ENCODE results near the gene CPN2.

The CPN2 gene

GRCh38 chr3:194350726-194351071 is 429 bp downstream of the CPN2 start:
- DNase-seq: no peak

- no peak for DNase-seq
Observed at GRCh38 chr3:194348354-194348753, 2.8 kb downstream of the CPN2 start.

- DNase-seq: no peak
Observed at GRCh38 chr3:194346621-194347020, 4.5 kb downstream of the CPN2 start.

- no peak for DNase-seq
Observed at GRCh38 chr3:194346035-194346434, 5.1 kb downstream of the CPN2 start.

- no peak for DNase-seq
Observed at GRCh38 chr3:194344012-194344411, 7.1 kb downstream of the CPN2 start.

- no peak for DNase-seq
Observed at GRCh38 chr3:194343561-194343893, 7.6 kb downstream of the CPN2 start.

GRCh38 chr3:194342861-194343560 is 8.1 kb downstream of the CPN2 start:
- DNase-seq: no peak

- no peak for DNase-seq
Observed at GRCh38 chr3:194340757-194341400, 10.2 kb downstream of the CPN2 start.

- no peak for DNase-seq
Observed at GRCh38 chr3:194339840-194340239, 11.3 kb downstream of the CPN2 start.

GRCh38 chr3:194339356-194339755 is 11.8 kb downstream of the CPN2 start:
- no peak for DNase-seq

- DNase-seq: no peak
Observed at GRCh38 chr3:194337965-194338753, 13.0 kb downstream of the CPN2 start.

- no peak for DNase-seq
Observed at GRCh38 chr3:194336601-194337355, 14.3 kb downstream of the CPN2 start.

GRCh38 chr3:194333981-194334320 is 17.2 kb downstream of the CPN2 start:
- no peak for DNase-seq

GRCh38 chr3:194333212-194333980 is 17.7 kb downstream of the CPN2 start:
- no peak for DNase-seq

- no peak for DNase-seq
Observed at GRCh38 chr3:194332858-194333211, 18.3 kb downstream of the CPN2 start.

GRCh38 chr3:194330579-194330978 is 20.5 kb downstream of the CPN2 start:
- no peak for DNase-seq

GRCh38 chr3:194330160-194330559 is 21.0 kb downstream of the CPN2 start:
- DNase-seq: no peak

GRCh38 chr3:194329583-194329965 is 21.6 kb downstream of the CPN2 start:
- DNase-seq: no peak

- DNase-seq: no peak
Observed at GRCh38 chr3:194328942-194329582, 22.1 kb downstream of the CPN2 start.

- no peak for DNase-seq
Observed at GRCh38 chr3:194328053-194328657, 23.0 kb downstream of the CPN2 start.

GRCh38 chr3:194327218-194328052 is 23.7 kb downstream of the CPN2 start:
- DNase-seq: no peak
